Stomach (tissue), 4 donors: Measurements from ENCODE around the gene C1QTNF6.

Source experiments
- POLR2A ChIP-seq, 4 donors: fragments of 450-650 bp; IDR thresholded peaks; one replicate each; pipeline ENCODE4 v1.6.1; 2016; ENCODE audit warnings: antibody characterized with exemption in 4 of 4, control low read depth in 2 of 4, mild to moderate bottlenecking in 1 of 4, moderate library complexity in 1 of 4
- POLR2AphosphoS5 ChIP-seq, 3 donors: sonication (generic); formaldehyde crosslinking; IDR thresholded peaks; one replicate each; pipeline ENCODE4 v1.6.1; 2016; ENCODE audit warnings: antibody characterized with exemption in 3 of 3
- TF ChIP-seq, protein P1 (sequence below), 7 experiments: fragments of 450-650 bp in 4 of 7; fragments of 200-600 bp in 3 of 7; sonication (generic) in 3 of 7; IDR thresholded peaks; one replicate each; pipeline ENCODE4 v1.5.1; 2016 to 2019; ENCODE audit warnings: antibody characterized with exemption in 7 of 7, control low read depth in 2 of 7, mild to moderate bottlenecking in 1 of 7

DNA sequence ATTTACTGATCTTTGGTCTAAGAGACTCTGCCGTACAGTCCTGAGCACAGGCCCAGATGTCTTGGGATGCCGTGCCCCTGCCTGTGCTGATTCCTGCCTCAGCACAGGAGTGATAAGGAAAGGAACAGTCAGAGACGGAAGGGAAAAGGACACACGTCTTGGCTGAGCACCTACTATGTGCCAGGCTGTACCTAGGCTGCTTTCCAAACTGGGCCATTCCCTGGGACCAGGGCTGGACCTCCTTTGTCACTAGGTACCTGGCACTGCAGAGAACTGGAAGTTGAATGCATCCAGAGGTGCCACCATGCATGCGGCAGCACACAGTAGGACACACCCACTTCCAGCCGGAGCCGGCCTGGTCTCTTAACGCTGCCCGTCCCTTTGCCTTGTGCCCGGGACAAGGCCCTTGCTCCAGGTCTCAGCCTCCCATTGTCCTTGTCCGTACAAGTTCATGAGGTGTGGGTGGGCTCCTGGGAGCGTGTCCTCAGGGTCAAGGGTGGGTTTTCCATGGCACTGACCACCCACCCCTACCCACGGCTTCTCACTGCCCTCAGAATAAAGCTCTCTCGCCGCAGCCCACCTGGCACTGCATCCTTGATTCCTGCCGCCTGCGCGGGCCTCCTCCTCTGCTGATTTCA is 25.3 kb upstream of the C1QTNF6 start:
- TF ChIP-seq, protein P1, sequence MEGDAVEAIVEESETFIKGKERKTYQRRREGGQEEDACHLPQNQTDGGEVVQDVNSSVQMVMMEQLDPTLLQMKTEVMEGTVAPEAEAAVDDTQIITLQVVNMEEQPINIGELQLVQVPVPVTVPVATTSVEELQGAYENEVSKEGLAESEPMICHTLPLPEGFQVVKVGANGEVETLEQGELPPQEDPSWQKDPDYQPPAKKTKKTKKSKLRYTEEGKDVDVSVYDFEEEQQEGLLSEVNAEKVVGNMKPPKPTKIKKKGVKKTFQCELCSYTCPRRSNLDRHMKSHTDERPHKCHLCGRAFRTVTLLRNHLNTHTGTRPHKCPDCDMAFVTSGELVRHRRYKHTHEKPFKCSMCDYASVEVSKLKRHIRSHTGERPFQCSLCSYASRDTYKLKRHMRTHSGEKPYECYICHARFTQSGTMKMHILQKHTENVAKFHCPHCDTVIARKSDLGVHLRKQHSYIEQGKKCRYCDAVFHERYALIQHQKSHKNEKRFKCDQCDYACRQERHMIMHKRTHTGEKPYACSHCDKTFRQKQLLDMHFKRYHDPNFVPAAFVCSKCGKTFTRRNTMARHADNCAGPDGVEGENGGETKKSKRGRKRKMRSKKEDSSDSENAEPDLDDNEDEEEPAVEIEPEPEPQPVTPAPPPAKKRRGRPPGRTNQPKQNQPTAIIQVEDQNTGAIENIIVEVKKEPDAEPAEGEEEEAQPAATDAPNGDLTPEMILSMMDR (IDR thresholded peaks at IDR 0.05), result no peak
- no peak for TF ChIP-seq POLR2A (IDR thresholded peaks at IDR 0.05)
- TF ChIP-seq POLR2AphosphoS5 (IDR thresholded peaks at IDR 0.05), result no peak
